ENCODE data around the gene LMOD1.
"Not testable (repeated sequence)": the region's sequence is repeated elsewhere in the genome, so short reads cannot be mapped to it uniquely, and the experiment has no call there.

The LMOD1 gene

GRCh38 chr1:201907621-201908020 is 38.7 kb downstream of the LMOD1 start:
- Histone ChIP-seq H3K9me3 (ENCODE audit: control insufficient read depth, insufficient read depth, low read length) (no peaks in the 10 kb centered on the region), H3K27me3 (ENCODE audit: control insufficient read depth, insufficient read depth, low read length) (no peaks in the 10 kb centered on the region), H3K9ac (ENCODE audit: low read depth, low read length) (no peak overlapping the region), H3K4me3 (ENCODE audit: low read depth, low read length) (no peak overlapping the region), H3K4me1 (ENCODE audit: control insufficient read depth, insufficient read depth, low read length) (peaks cover 3% of the 10 kb centered on the region), H3K36me3 (ENCODE audit: control insufficient read depth, insufficient read depth, low read length) (no peaks in the 10 kb centered on the region)

- Histone ChIP-seq H3K27me3 (ENCODE audit: control insufficient read depth, insufficient read depth, low read length) (no peaks in the 10 kb centered on the region), H3K4me1 (ENCODE audit: control insufficient read depth, insufficient read depth, low read length) (no peaks in the 10 kb centered on the region), H3K9ac (ENCODE audit: low read depth, low read length) (no peak overlapping the region), H3K4me3 (ENCODE audit: low read depth, low read length) (no peak overlapping the region), H3K9me3 (ENCODE audit: control insufficient read depth, insufficient read depth, low read length) (no peaks in the 10 kb centered on the region), H3K36me3 (ENCODE audit: control insufficient read depth, insufficient read depth, low read length) (no peaks in the 10 kb centered on the region)
Measured at GRCh38 chr1:201906336-201906735, 40.0 kb downstream of the LMOD1 start.

- H3K27me3 ChIP-seq (ENCODE audit: control insufficient read depth, insufficient read depth, low read length): no peaks in the 10 kb centered on the region
Measured at GRCh38 chr1:201905234-201905890, 41.0 kb downstream of the LMOD1 start.

GRCh38 chr1:201904579-201904978 is 41.8 kb downstream of the LMOD1 start:
- H3K4me1 ChIP-seq (ENCODE audit: control insufficient read depth, insufficient read depth, low read length): no peaks in the 10 kb centered on the region
- H3K36me3 ChIP-seq (ENCODE audit: control insufficient read depth, insufficient read depth, low read length): no peaks in the 10 kb centered on the region
- no peak overlapping the region for H3K9ac ChIP-seq (ENCODE audit: low read depth, low read length)
- no peak overlapping the region for H3K4me3 ChIP-seq (ENCODE audit: low read depth, low read length)
- H3K27me3 ChIP-seq (ENCODE audit: control insufficient read depth, insufficient read depth, low read length): no peaks in the 10 kb centered on the region
- H3K9me3 ChIP-seq (ENCODE audit: control insufficient read depth, insufficient read depth, low read length): no peaks in the 10 kb centered on the region

More at GRCh38 chr1:201905234-201905890, 41.0 kb downstream of the LMOD1 start:
- Histone ChIP-seq H3K9me3 (ENCODE audit: control insufficient read depth, insufficient read depth, low read length) (no peaks in the 10 kb centered on the region), H3K4me1 (ENCODE audit: control insufficient read depth, insufficient read depth, low read length) (no peaks in the 10 kb centered on the region), H3K9ac (ENCODE audit: low read depth, low read length) (no peak overlapping the region), H3K36me3 (ENCODE audit: control insufficient read depth, insufficient read depth, low read length) (no peaks in the 10 kb centered on the region), H3K4me3 (ENCODE audit: low read depth, low read length) (no peak overlapping the region)

- Histone ChIP-seq H3K9ac (ENCODE audit: low read depth, low read length) (no peak overlapping the region), H3K4me3 (ENCODE audit: low read depth, low read length) (no peak overlapping the region), H3K27me3 (ENCODE audit: control insufficient read depth, insufficient read depth, low read length) (no peaks in the 10 kb centered on the region), H3K9me3 (ENCODE audit: control insufficient read depth, insufficient read depth, low read length) (no peaks in the 10 kb centered on the region), H3K36me3 (ENCODE audit: control insufficient read depth, insufficient read depth, low read length) (no peaks in the 10 kb centered on the region), H3K4me1 (ENCODE audit: control insufficient read depth, insufficient read depth, low read length) (no peaks in the 10 kb centered on the region)
Measured at GRCh38 chr1:201903135-201903534, 43.2 kb downstream of the LMOD1 start.

- Histone ChIP-seq H3K9me3 (ENCODE audit: control insufficient read depth, insufficient read depth, low read length) (no peaks in the 10 kb centered on the region), H3K27me3 (ENCODE audit: control insufficient read depth, insufficient read depth, low read length) (no peaks in the 10 kb centered on the region), H3K36me3 (ENCODE audit: control insufficient read depth, insufficient read depth, low read length) (no peaks in the 10 kb centered on the region), H3K9ac (ENCODE audit: low read depth, low read length) (no peak overlapping the region), H3K4me3 (ENCODE audit: low read depth, low read length) (no peak overlapping the region), H3K4me1 (ENCODE audit: control insufficient read depth, insufficient read depth, low read length) (no peaks in the 10 kb centered on the region)
Measured at GRCh38 chr1:201902198-201902597, 44.1 kb downstream of the LMOD1 start.

GRCh38 chr1:201901036-201901435 is 45.3 kb downstream of the LMOD1 start:
- not testable (repeated sequence) for H3K9ac ChIP-seq (ENCODE audit: low read depth, low read length); H3K36me3 ChIP-seq (ENCODE audit: control insufficient read depth, insufficient read depth, low read length); H3K27me3 ChIP-seq (ENCODE audit: control insufficient read depth, insufficient read depth, low read length); H3K4me3 ChIP-seq (ENCODE audit: low read depth, low read length); H3K9me3 ChIP-seq (ENCODE audit: control insufficient read depth, insufficient read depth, low read length); H3K4me1 ChIP-seq (ENCODE audit: control insufficient read depth, insufficient read depth, low read length)

GRCh38 chr1:201900476-201900875 is 45.9 kb downstream of the LMOD1 start:
- no peak overlapping the region for H3K4me3 ChIP-seq (ENCODE audit: low read depth, low read length)
- no peaks in the 10 kb centered on the region for H3K27me3 ChIP-seq (ENCODE audit: control insufficient read depth, insufficient read depth, low read length)
- no peak overlapping the region for H3K9ac ChIP-seq (ENCODE audit: low read depth, low read length)
- H3K4me1 ChIP-seq (ENCODE audit: control insufficient read depth, insufficient read depth, low read length): peaks cover 3% of the 10 kb centered on the region
- H3K9me3 ChIP-seq (ENCODE audit: control insufficient read depth, insufficient read depth, low read length): no peaks in the 10 kb centered on the region
- no peaks in the 10 kb centered on the region for H3K36me3 ChIP-seq (ENCODE audit: control insufficient read depth, insufficient read depth, low read length)

GRCh38 chr1:201899683-201900429 is 46.5 kb downstream of the LMOD1 start:
- Histone ChIP-seq H3K9ac (ENCODE audit: low read depth, low read length) (no peak overlapping the region), H3K4me3 (ENCODE audit: low read depth, low read length) (no peak overlapping the region), H3K27me3 (ENCODE audit: control insufficient read depth, insufficient read depth, low read length) (no peaks in the 10 kb centered on the region), H3K4me1 (ENCODE audit: control insufficient read depth, insufficient read depth, low read length) (peaks cover 3% of the 10 kb centered on the region), H3K9me3 (ENCODE audit: control insufficient read depth, insufficient read depth, low read length) (no peaks in the 10 kb centered on the region), H3K36me3 (ENCODE audit: control insufficient read depth, insufficient read depth, low read length) (no peaks in the 10 kb centered on the region)

GRCh38 chr1:201898992-201899391 is 47.4 kb downstream of the LMOD1 start:
- Histone ChIP-seq H3K36me3 (ENCODE audit: control insufficient read depth, insufficient read depth, low read length) (no peaks in the 10 kb centered on the region), H3K4me3 (ENCODE audit: low read depth, low read length) (no peak overlapping the region), H3K9ac (ENCODE audit: low read depth, low read length) (no peak overlapping the region), H3K9me3 (ENCODE audit: control insufficient read depth, insufficient read depth, low read length) (no peaks in the 10 kb centered on the region), H3K4me1 (ENCODE audit: control insufficient read depth, insufficient read depth, low read length) (peaks cover 3% of the 10 kb centered on the region), H3K27me3 (ENCODE audit: control insufficient read depth, insufficient read depth, low read length) (no peaks in the 10 kb centered on the region)

GRCh38 chr1:201898240-201898894 is 48.0 kb downstream of the LMOD1 start:
- Histone ChIP-seq H3K27me3 (ENCODE audit: control insufficient read depth, insufficient read depth, low read length) (no peaks in the 10 kb centered on the region), H3K36me3 (ENCODE audit: control insufficient read depth, insufficient read depth, low read length) (no peaks in the 10 kb centered on the region), H3K4me3 (ENCODE audit: low read depth, low read length) (no peak overlapping the region), H3K9ac (ENCODE audit: low read depth, low read length) (no peak overlapping the region), H3K9me3 (ENCODE audit: control insufficient read depth, insufficient read depth, low read length) (no peaks in the 10 kb centered on the region), H3K4me1 (ENCODE audit: control insufficient read depth, insufficient read depth, low read length) (peaks cover 3% of the 10 kb centered on the region)

- H3K4me3 ChIP-seq (ENCODE audit: low read depth, low read length): no peak overlapping the region
- H3K4me1 ChIP-seq (ENCODE audit: control insufficient read depth, insufficient read depth, low read length): peaks cover 3% of the 10 kb centered on the region
- no peaks in the 10 kb centered on the region for H3K36me3 ChIP-seq (ENCODE audit: control insufficient read depth, insufficient read depth, low read length)
- no peak overlapping the region for H3K9ac ChIP-seq (ENCODE audit: low read depth, low read length)
- H3K9me3 ChIP-seq (ENCODE audit: control insufficient read depth, insufficient read depth, low read length): no peaks in the 10 kb centered on the region
- no peaks in the 10 kb centered on the region for H3K27me3 ChIP-seq (ENCODE audit: control insufficient read depth, insufficient read depth, low read length)
Measured at GRCh38 chr1:201896951-201897391, 49.4 kb downstream of the LMOD1 start.
